Neural cell (in vitro differentiated cells): Measurements from ENCODE around the gene NOS1AP.

Source experiments
- CTCF ChIP-seq: fragments of 450-650 bp; IDR thresholded peaks from 2 replicates; pipeline ENCODE4 v1.5.1; 2014; ENCODE audit warnings: antibody characterized with exemption, mild to moderate bottlenecking, moderate library complexity; ENCODE audit not compliant: poor library complexity, severe bottlenecking
- EZH2 ChIP-seq: fragments of 200-600, 300-800 bp; shearing (Covaris generic), sonication (generic); IDR thresholded peaks from 2 replicates; pipeline ENCODE4 v1.6.1; 2014; ENCODE audit warnings: antibody characterized with exemption, low read length, borderline replicate concordance, mild to moderate bottlenecking; ENCODE audit not compliant: insufficient read depth, poor library complexity, severe bottlenecking
- MXI1 ChIP-seq: fragments of 450-650 bp; conservative IDR thresholded peaks from 2 replicates; pipeline ENCODE4 v1.6.1; 2014; ENCODE audit warnings: antibody characterized with exemption, mild to moderate bottlenecking; ENCODE audit not compliant: poor library complexity, severe bottlenecking
- REST ChIP-seq: IDR thresholded peaks from 2 replicates; pipeline ENCODE4 v1.6.1; 2012; ENCODE audit warnings: borderline replicate concordance

DNA sequence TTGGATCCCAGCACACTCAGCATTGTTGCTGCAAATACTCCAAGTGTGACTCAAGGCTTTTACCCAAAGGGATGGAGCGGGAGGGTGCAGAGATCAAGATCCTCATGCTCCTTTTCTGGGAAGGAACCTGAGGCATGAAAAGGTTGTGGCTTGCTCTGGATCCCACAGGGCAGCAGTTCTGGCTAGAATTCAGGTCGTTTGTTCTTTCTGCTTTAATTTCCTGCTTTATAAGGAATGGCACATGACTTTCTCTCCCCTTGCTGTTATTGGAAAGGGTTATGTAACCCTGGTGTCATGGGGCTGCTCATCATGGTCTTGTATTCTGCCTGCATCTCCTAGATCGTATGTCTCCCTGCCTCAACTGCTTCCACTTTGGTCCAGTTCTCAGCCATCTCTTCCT is 101.6 kb downstream of the NOS1AP start:
- TF ChIP-seq CTCF (no peak), REST (no peak), EZH2 (no peak), MXI1 (no peak)
